ENCODE measurements around the gene SPATS2. TPM values are rescaled to one million over a fixed set of nuclear protein-coding genes. Genes with fewer than 3 reads are reported as not detected.
"Not testable (repeated sequence)": the region's sequence is repeated elsewhere in the genome, so short reads cannot be mapped to it uniquely, and the experiment has no call there.

SPATS2 gene
- total RNA-seq = 10 to 100 TPM; 24.7 to 37.8 (median 30.1) TPM

- WGBS, 2 donors = 1% methylated on average over 32 to 46 of the region's 52 CpGs
- intact Hi-C loops (cut with DNase I) = loop anchor here (10.0 kb wide), 1 partner anchor 207 kb away; no protein-coding TSS in a partner anchor
- peaks cover 6 to 9% of the 10 kb centered on the region in 2 donors for H3K4me1 ChIP-seq
- peak within 1 kb of the TSS; percentile 26 to 79 (median 79) for H3K4me3 ChIP-seq (replicated peaks in 1 of 3)
- no peaks in the 10 kb centered on the region for H3K27me3 ChIP-seq
- H3K27ac ChIP-seq = peak within 1 kb of the TSS; percentile 63 to 97 (median 95)
- no peaks in the 10 kb centered on the region for H3K36me3 ChIP-seq
- TF ChIP-seq POLR2A (IDR thresholded peaks at IDR 0.05) = no peak
- no peak for TF ChIP-seq CTCF (IDR thresholded peaks at IDR 0.05)
- H3K9me3 ChIP-seq = no peaks in the 10 kb centered on the region
- DNase-seq = peak; percentile 95 to 96
Measured at GRCh38 chr12:49367381-49368239, at the start of gene SPATS2. Gene SPATS2 (plus strand): TSS chr12:49367462. CDS start chr12:49461013, 93,551 bp downstream.

GRCh38 chr12:49320411-49321103 lies 46.7 kb upstream of the SPATS2 start:
- H3K4me1 ChIP-seq; DNase-seq; H3K27ac ChIP-seq; H3K36me3 ChIP-seq; H3K27me3 ChIP-seq; H3K4me3 ChIP-seq (replicated peaks in 1 of 3); H3K9me3 ChIP-seq; intact Hi-C loops (cut with DNase I): not testable (repeated sequence)
- 92 to 95% methylated on average over 9 of the region's 9 CpGs for WGBS, 2 donors

- no peak for DNase-seq
- TF ChIP-seq POLR2A (IDR thresholded peaks at IDR 0.05) (no peak), CTCF (IDR thresholded peaks at IDR 0.05) (no peak)
- Histone ChIP-seq H3K4me1 (peaks cover 0 to 10% of the 10 kb centered on the region in 2 donors), H3K4me3 (replicated peaks in 1 of 3) (peak overlapping the region in 2 of 3 donors; percentile 55 to 69), H3K9me3 (no peaks in the 10 kb centered on the region), H3K36me3 (no peaks in the 10 kb centered on the region), H3K27ac (peak overlapping the region in 2 of 3 donors; percentile 41 to 47), H3K27me3 (no peaks in the 10 kb centered on the region)
- intact Hi-C loops (cut with DNase I) = no loop called here
- 49 to 50% methylated on average over 12 of the region's 12 CpGs for WGBS, 2 donors
Measured at GRCh38 chr12:49322367-49322707, 44.9 kb upstream of the SPATS2 start.

GRCh38 chr12:49322708-49323523 lies 44.3 kb upstream of the SPATS2 start, which contains the start of gene TROAP:
Gene TROAP (plus strand): TSS chr12:49323255. CDS start chr12:49323609, 354 bp downstream.
- Histone ChIP-seq H3K27ac (peak within 1 kb of the TSS in 2 of 3 donors; percentile 41 to 47), H3K4me3 (replicated peaks in 1 of 3) (peak within 1 kb of the TSS in 2 of 3 donors; percentile 55 to 69), H3K36me3 (no peaks in the 10 kb centered on the region), H3K9me3 (no peaks in the 10 kb centered on the region), H3K27me3 (no peaks in the 10 kb centered on the region), H3K4me1 (peaks cover 0 to 10% of the 10 kb centered on the region in 2 donors)
- intact Hi-C loops (cut with DNase I) = no loop called here
- no peak for TF ChIP-seq CTCF (IDR thresholded peaks at IDR 0.05)
- TF ChIP-seq POLR2A (IDR thresholded peaks at IDR 0.05) = peak in 1 of 2 donors; percentile 75
- 1 to 2% methylated on average over 62 to 64 of the region's 65 CpGs for WGBS, 2 donors
- peak; percentile 97 to 98 for DNase-seq

GRCh38 chr12:49323524-49324097 lies 43.7 kb upstream of the SPATS2 start:
- WGBS, 2 donors = 9 to 15% methylated on average over 19 of the region's 19 CpGs
- Histone ChIP-seq H3K9me3 (no peaks in the 10 kb centered on the region), H3K4me3 (replicated peaks in 1 of 3) (peak overlapping the region in 1 of 3 donors; percentile 24), H3K27ac (no peak overlapping the region), H3K36me3 (no peaks in the 10 kb centered on the region), H3K4me1 (peaks cover 0 to 10% of the 10 kb centered on the region in 2 donors), H3K27me3 (no peaks in the 10 kb centered on the region)
- no peak for DNase-seq
- TF ChIP-seq CTCF (IDR thresholded peaks at IDR 0.05) (no peak), POLR2A (IDR thresholded peaks at IDR 0.05) (no peak)
- intact Hi-C loops (cut with DNase I) = no loop called here

All from thyroid gland (tissue), 4 donors.